Measurements from ENCODE around the gene LCN15.

LCN15 gene

GRCh38 chr9:136754059-136754572 lies 10.2 kb downstream of the LCN15 start:
- no peak for DNase-seq

- DNase-seq: no peak
Measured at GRCh38 chr9:136753371-136754058, 10.8 kb downstream of the LCN15 start.

- DNase-seq: no peak
Measured at GRCh38 chr9:136751814-136752213, 12.5 kb downstream of the LCN15 start.

- DNase-seq: no peak
Measured at GRCh38 chr9:136751244-136751643, 13.1 kb downstream of the LCN15 start.

- DNase-seq: no peak
Measured at GRCh38 chr9:136750526-136750925, 13.8 kb downstream of the LCN15 start.

- no peak for DNase-seq
Measured at GRCh38 chr9:136748666-136749611, 15.4 kb downstream of the LCN15 start.

- no peak for DNase-seq
Measured at GRCh38 chr9:136748201-136748600, 16.1 kb downstream of the LCN15 start, which contains the start of gene LCN6. TSS of gene LCN6 (minus strand) at chr9:136748525. CDS start at chr9:136748483, 42 bp downstream.

GRCh38 chr9:136747161-136748060 lies 16.9 kb downstream of the LCN15 start:
- no peak for DNase-seq

- no peak for DNase-seq
Measured at GRCh38 chr9:136746621-136747020, 17.7 kb downstream of the LCN15 start.

- no peak for DNase-seq
Measured at GRCh38 chr9:136746155-136746490, 18.2 kb downstream of the LCN15 start.

GRCh38 chr9:136745389-136746154 lies 18.7 kb downstream of the LCN15 start:
- DNase-seq: no peak

- DNase-seq: no peak
Measured at GRCh38 chr9:136744773-136745172, 19.5 kb downstream of the LCN15 start.

- no peak for DNase-seq
Measured at GRCh38 chr9:136743639-136744211, 20.6 kb downstream of the LCN15 start.

- no peak for DNase-seq
Measured at GRCh38 chr9:136742591-136743391, 21.5 kb downstream of the LCN15 start, which contains the start of gene LCN10. TSS of gene LCN10 (minus strand) at chr9:136742940. CDS start at chr9:136742903, 37 bp downstream.

GRCh38 chr9:136741883-136742571 lies 22.3 kb downstream of the LCN15 start:
- no peak for DNase-seq

- no peak for DNase-seq
Measured at GRCh38 chr9:136740971-136741882, 23.1 kb downstream of the LCN15 start.

GRCh38 chr9:136740491-136740890 lies 23.8 kb downstream of the LCN15 start:
- DNase-seq: no peak

- DNase-seq: no peak
Measured at GRCh38 chr9:136740069-136740468, 24.2 kb downstream of the LCN15 start.

GRCh38 chr9:136739509-136739908 lies 24.8 kb downstream of the LCN15 start:
- DNase-seq: no peak

All from NCI-H1930 (cell line).